ENCODE data around the gene FBN1. TPM values are rescaled to one million over a fixed set of nuclear protein-coding genes. Genes with fewer than 3 reads are reported as not detected.

The FBN1 gene
- 100 to 1,000 TPM; 128 to 325 (median 215) TPM for total RNA-seq

DNA sequence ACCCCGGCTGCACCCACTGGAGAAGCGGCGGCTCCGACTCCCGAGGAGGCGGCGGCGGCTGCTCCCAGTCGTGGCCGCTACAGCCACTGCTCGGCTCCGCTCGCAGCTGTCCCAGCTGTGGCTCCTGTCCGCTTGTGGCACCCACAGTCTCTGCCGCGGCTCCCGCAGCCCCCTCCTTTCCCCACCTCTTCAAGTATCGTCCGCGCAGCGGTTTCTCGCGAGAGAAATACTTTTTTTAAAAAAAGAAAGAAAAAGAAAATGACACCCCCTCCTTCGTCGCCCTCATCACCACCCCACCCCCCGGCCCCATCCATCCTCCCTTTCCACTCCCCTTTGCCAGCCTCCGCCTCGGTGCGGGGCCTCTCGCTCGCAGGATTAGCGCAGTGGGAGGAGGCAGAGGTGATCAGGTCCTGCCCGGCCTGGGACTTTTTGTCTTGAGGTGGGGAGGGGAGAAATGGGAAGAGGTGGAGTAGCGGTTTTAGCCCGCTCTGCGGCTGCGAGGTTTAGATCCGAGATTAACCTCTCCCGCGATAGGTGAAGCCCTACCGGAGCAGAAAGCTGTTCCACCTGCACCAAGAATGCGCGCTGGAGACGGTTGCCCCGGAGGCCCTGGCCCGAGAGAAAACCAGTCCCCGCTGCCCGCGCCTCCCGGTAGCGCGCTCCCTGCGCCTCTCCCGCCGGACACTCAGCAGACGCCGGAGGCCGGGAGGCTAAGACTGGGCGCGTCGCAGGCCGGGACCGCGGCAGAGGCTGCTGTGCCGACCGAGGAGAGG, at the start of gene FBN1:
TSS of gene FBN1 (minus strand) at position 152 of the 773 bp plus-strand sequence. CDS start 940 bp downstream, outside the sequence.
- TF ChIP-seq, protein P1, sequence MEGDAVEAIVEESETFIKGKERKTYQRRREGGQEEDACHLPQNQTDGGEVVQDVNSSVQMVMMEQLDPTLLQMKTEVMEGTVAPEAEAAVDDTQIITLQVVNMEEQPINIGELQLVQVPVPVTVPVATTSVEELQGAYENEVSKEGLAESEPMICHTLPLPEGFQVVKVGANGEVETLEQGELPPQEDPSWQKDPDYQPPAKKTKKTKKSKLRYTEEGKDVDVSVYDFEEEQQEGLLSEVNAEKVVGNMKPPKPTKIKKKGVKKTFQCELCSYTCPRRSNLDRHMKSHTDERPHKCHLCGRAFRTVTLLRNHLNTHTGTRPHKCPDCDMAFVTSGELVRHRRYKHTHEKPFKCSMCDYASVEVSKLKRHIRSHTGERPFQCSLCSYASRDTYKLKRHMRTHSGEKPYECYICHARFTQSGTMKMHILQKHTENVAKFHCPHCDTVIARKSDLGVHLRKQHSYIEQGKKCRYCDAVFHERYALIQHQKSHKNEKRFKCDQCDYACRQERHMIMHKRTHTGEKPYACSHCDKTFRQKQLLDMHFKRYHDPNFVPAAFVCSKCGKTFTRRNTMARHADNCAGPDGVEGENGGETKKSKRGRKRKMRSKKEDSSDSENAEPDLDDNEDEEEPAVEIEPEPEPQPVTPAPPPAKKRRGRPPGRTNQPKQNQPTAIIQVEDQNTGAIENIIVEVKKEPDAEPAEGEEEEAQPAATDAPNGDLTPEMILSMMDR (IDR thresholded peaks at IDR 0.05; ENCODE audit: low read depth) = no peak

DNA sequence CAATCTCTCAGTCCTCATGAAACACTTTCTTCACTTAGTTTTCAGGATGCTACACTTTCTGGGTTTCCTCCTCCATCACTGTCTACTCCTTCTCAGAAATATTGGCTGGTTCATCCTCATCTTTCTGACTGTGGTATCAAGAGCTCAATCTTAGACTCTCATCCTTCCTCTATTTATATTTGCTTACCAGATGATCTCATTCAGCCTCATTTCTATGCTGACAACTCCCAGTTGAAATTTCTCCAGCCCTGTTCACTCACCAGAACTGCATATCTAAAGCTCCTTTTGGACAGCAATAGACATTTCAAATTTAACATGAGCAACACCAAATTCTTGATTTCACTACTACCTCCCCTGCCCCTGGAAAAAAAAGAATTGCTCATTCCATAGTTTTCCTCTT, 48.0 kb upstream of the FBN1 start:
- TF ChIP-seq, protein P1 (IDR thresholded peaks at IDR 0.05; ENCODE audit: low read depth) = no peak

DNA sequence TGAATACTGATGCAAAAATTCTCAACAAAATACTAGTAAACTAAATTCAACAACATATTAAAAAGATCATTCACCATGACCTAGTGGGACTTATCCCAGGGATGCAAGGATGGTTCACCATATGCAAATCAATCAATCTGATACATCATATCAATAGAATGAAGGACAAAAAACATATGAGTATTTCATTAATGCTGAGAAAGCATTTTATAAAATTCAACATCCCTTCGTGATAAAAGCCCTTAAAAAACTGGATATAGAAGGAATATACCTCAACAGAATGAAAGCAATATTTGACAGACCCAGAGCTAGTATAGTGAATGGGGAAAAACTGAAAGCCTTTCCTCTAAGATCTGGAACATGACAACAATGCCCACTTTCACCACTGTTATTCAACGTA, 43.0 kb upstream of the FBN1 start:
- TF ChIP-seq, protein P1 (IDR thresholded peaks at IDR 0.05; ENCODE audit: low read depth) = no peak

GRCh38 chr15:48683991-48684765, 38.7 kb upstream of the FBN1 start:
- TF ChIP-seq, protein P1 (IDR thresholded peaks at IDR 0.05; ENCODE audit: low read depth) = no peak

DNA sequence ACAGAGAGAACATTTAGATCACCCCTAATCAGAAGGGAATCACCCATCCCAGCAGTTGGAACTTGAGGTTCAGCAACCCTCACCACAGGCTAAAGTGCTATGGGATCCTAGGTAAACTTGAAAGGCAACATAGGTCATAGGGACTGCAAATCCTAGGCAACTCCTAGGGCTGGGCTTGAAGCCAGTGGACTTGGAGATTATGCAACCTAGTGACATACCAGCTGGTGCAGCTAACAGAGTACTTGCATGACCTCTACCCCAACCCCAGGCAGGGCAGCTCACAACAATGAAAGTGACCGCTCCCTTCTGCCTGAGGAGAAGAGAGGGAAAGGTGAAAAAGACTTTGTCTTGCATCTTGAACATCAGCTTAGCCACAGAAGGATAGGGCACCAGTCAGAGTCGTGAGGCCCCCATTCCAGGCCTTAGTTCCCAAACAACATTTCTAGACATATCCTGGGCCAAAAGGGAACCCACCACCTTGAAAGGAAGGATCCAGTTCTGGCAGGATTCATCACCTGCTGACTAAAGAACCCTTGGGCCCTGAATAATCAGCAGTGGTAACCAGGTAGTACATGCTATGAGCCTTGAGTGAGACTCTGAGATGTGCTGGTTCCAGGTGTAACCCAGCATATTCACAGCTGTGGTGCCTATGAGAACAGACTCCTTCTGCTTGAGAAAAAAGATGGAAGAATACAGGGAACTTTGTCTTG, 37.6 kb upstream of the FBN1 start:
- TF ChIP-seq, protein P1 (IDR thresholded peaks at IDR 0.05; ENCODE audit: low read depth) = no peak

DNA sequence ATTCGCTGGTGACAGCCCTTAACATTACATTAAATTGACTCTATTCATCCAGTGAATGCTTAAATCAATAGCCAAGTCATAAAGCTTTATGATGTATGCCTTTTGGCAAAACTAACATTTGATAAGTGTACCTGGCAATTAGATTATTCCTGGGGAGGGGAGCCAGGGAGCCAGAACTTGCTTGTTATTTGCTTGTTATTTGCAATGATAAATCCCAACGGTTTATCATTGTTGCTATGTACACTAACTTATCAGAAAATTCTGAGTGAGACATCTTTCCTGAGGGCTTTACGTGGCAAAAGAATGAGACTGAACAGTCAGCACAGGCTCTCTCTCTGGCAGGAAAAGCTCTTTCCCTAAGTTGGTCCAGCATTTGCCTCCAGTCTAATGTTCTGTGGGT, 35.8 kb upstream of the FBN1 start:
- TF ChIP-seq, protein P1 (IDR thresholded peaks at IDR 0.05; ENCODE audit: low read depth) = no peak

DNA sequence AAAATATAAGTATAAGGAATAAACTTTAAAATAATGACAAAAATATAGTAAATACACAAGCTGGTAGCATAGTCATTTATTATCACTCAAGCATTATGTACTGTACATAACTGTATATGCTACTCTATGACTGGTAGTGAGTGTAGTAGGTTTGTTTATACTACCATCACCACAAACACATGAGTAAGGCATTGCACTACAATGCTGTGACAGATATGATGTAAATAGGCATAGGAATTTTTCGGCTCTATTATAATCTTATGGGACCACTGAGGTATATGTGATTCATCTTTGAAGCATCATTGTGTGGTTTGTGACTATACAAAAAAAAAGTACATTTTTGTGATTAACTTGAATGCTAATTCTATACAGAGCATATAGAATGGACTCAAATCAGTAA, 35.3 kb upstream of the FBN1 start:
- TF ChIP-seq, protein P1 (IDR thresholded peaks at IDR 0.05; ENCODE audit: low read depth) = no peak

Measured in subcutaneous adipose tissue (tissue), 4 donors.